IPS-20b (cell line): ENCODE results near the gene SFN.

ENCODE experiments used
- H3K27ac ChIP-seq: one replicate; pipeline ENCODE4 v1.5.1; 2013; ENCODE audit warnings: low read length
- H3K27me3 ChIP-seq: 2 replicates; pipeline ENCODE4 v1.6.1; 2013; ENCODE audit warnings: mild to moderate bottlenecking, low read length, inconsistent platforms; ENCODE audit not compliant: insufficient read depth
- H3K36me3 ChIP-seq: 2 replicates; pipeline ENCODE4 v1.6.1; 2013; ENCODE audit warnings: low read depth, mild to moderate bottlenecking, inconsistent platforms, low read length, moderate library complexity; ENCODE audit not compliant: insufficient read depth
- H3K4me1 ChIP-seq: 2 replicates; pipeline ENCODE4 v1.6.1; 2013; ENCODE audit warnings: mild to moderate bottlenecking, control low read depth, inconsistent platforms, low read length, moderate library complexity; ENCODE audit not compliant: insufficient read depth
- H3K4me3 ChIP-seq: 2 replicates; pipeline ENCODE4 v1.5.1; 2013; ENCODE audit warnings: mild to moderate bottlenecking, low read length, inconsistent platforms
- H3K9ac ChIP-seq: 2 replicates; pipeline ENCODE4 v1.6.1; 2013; ENCODE audit warnings: low read depth, mild to moderate bottlenecking, inconsistent platforms, low read length, moderate library complexity
- H3K9me3 ChIP-seq: 2 replicates; pipeline ENCODE4 v1.6.1; 2013; ENCODE audit warnings: mild to moderate bottlenecking, low read depth, low read length, inconsistent platforms; ENCODE audit not compliant: insufficient read depth

Gene SFN

GRCh38 chr1:26862781-26863684 is at the start of gene SFN:
Gene SFN, plus strand, starts transcription at chr1:26863149. Its CDS starts 64 bp downstream, at chr1:26863213.
- Histone ChIP-seq H3K9ac (no peak within 1 kb of the TSS), H3K36me3 (no peaks in the 10 kb centered on the region), H3K4me1 (peaks cover 2% of the 10 kb centered on the region; the same call in 1 of the 2 replicates), H3K9me3 (no peaks in the 10 kb centered on the region), H3K27ac (no peak within 1 kb of the TSS), H3K27me3 (peaks cover 17% of the 10 kb centered on the region), H3K4me3 (0 out of 2 replicates have a peak within 1 kb of the TSS, but pooled peaks have one; percentile 84)

GRCh38 chr1:26814377-26814776 is 48.6 kb upstream of the SFN start:
- Histone ChIP-seq H3K36me3 (no peaks in the 10 kb centered on the region), H3K27me3 (no peaks in the 10 kb centered on the region), H3K9me3 (no peaks in the 10 kb centered on the region), H3K9ac (no peak overlapping the region), H3K4me3 (no peak overlapping the region), H3K27ac (no peak overlapping the region), H3K4me1 (no peaks in the 10 kb centered on the region)

GRCh38 chr1:26814893-26815292 is 48.1 kb upstream of the SFN start:
- Histone ChIP-seq H3K4me3 (no peak overlapping the region), H3K9ac (no peak overlapping the region), H3K9me3 (no peaks in the 10 kb centered on the region), H3K4me1 (no peaks in the 10 kb centered on the region), H3K27me3 (no peaks in the 10 kb centered on the region), H3K36me3 (no peaks in the 10 kb centered on the region), H3K27ac (no peak overlapping the region)

GRCh38 chr1:26820784-26821269 is 42.1 kb upstream of the SFN start:
- Histone ChIP-seq H3K9ac (no peak overlapping the region), H3K27ac (no peak overlapping the region), H3K4me1 (peaks cover under 1% of the 10 kb centered on the region; the same call in 1 of the 2 replicates), H3K27me3 (no peaks in the 10 kb centered on the region), H3K36me3 (no peaks in the 10 kb centered on the region), H3K9me3 (no peaks in the 10 kb centered on the region), H3K4me3 (no peak overlapping the region)

- Histone ChIP-seq H3K4me3 (no peak overlapping the region), H3K27me3 (no peaks in the 10 kb centered on the region), H3K36me3 (no peaks in the 10 kb centered on the region), H3K9ac (no peak overlapping the region), H3K4me1 (peaks cover 5% of the 10 kb centered on the region; the same call in 1 of the 2 replicates), H3K9me3 (no peaks in the 10 kb centered on the region), H3K27ac (no peak overlapping the region)
These were observed 40.1 kb upstream of the SFN start for GRCh38 chr1:26822737-26823395.

GRCh38 chr1:26824731-26825130 is 38.2 kb upstream of the SFN start:
- Histone ChIP-seq H3K9me3 (no peaks in the 10 kb centered on the region), H3K36me3 (peaks cover 10% of the 10 kb centered on the region), H3K27me3 (no peaks in the 10 kb centered on the region), H3K4me3 (no peak overlapping the region), H3K9ac (no peak overlapping the region), H3K27ac (no peak overlapping the region), H3K4me1 (peaks cover 5% of the 10 kb centered on the region; the same call in 1 of the 2 replicates)

- H3K9me3 ChIP-seq = no peaks in the 10 kb centered on the region
- peaks cover 5% of the 10 kb centered on the region; the same call in 1 of the 2 replicates for H3K4me1 ChIP-seq
These were observed 36.5 kb upstream of the SFN start, which contains the start of gene ZDHHC18 for GRCh38 chr1:26826261-26827105. Gene ZDHHC18, plus strand, starts transcription at chr1:26826688. Its CDS starts 117 bp downstream, at chr1:26826805.

GRCh38 chr1:26827106-26827604 is 35.8 kb upstream of the SFN start:
- Histone ChIP-seq H3K4me3 (peak overlapping the region; percentile 70), H3K9me3 (no peaks in the 10 kb centered on the region), H3K27me3 (no peaks in the 10 kb centered on the region), H3K27ac (no peak overlapping the region), H3K9ac (peak overlapping the region; percentile 27; the same call in 1 of the 2 replicates), H3K36me3 (peaks cover 14% of the 10 kb centered on the region), H3K4me1 (peaks cover 5% of the 10 kb centered on the region; the same call in 1 of the 2 replicates)

More at GRCh38 chr1:26826261-26827105, 36.5 kb upstream of the SFN start, which contains the start of gene ZDHHC18:
- peaks cover 11% of the 10 kb centered on the region for H3K36me3 ChIP-seq
- H3K27me3 ChIP-seq = no peaks in the 10 kb centered on the region
- H3K9ac ChIP-seq = peak within 1 kb of the TSS; percentile 79; the same call in 1 of the 2 replicates
- no peak within 1 kb of the TSS for H3K27ac ChIP-seq
- H3K4me3 ChIP-seq = peak within 1 kb of the TSS; percentile 82

GRCh38 chr1:26827663-26828062 is 35.3 kb upstream of the SFN start:
- no peak overlapping the region for H3K27ac ChIP-seq
- peaks cover 19% of the 10 kb centered on the region for H3K36me3 ChIP-seq
- H3K9me3 ChIP-seq = no peaks in the 10 kb centered on the region
- peak overlapping the region; percentile 70 for H3K4me3 ChIP-seq
- peaks cover 5% of the 10 kb centered on the region; the same call in 1 of the 2 replicates for H3K4me1 ChIP-seq
- H3K27me3 ChIP-seq = no peaks in the 10 kb centered on the region
- no peak overlapping the region for H3K9ac ChIP-seq

GRCh38 chr1:26828411-26828991 is 34.4 kb upstream of the SFN start:
- peaks cover 27% of the 10 kb centered on the region for H3K36me3 ChIP-seq
- no peaks in the 10 kb centered on the region for H3K9me3 ChIP-seq
- no peak overlapping the region for H3K4me3 ChIP-seq
- no peaks in the 10 kb centered on the region for H3K27me3 ChIP-seq
- H3K27ac ChIP-seq = no peak overlapping the region
- H3K4me1 ChIP-seq = peaks cover 5% of the 10 kb centered on the region; the same call in 1 of the 2 replicates
- no peak overlapping the region for H3K9ac ChIP-seq
